ENCODE measurements around the gene L3MBTL3. TPM values are rescaled to one million over a fixed set of nuclear protein-coding genes. Genes with fewer than 3 reads are reported as not detected.

The L3MBTL3 gene
- total RNA-seq, 1 experiment from 2014 or later: 13.7 TPM

DNA sequence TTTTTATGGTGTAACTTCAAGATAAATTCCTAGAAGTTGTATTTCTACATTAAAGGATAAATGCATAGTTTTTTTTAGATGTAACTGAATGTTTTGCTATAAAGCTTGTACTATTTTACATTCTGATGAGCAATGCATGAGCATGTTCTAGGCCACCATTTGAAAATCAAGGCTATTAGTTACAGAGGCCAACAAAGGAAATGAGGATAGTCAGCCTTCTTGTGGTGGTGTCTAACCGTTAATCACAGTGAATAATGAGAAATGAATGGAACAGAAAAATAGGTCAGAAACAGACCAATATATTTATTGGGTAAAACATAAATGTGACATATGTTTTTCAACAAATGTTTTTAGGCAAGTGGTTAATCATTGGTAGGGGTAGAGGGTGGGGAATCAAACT, 37.6 kb upstream of the L3MBTL3 start (continued):
- TF ChIP-seq JUN (CRISPR knock-in tag; IDR thresholded peaks at IDR 0.05) (no peak), SMAD3 (CRISPR knock-in tag; IDR thresholded peaks at IDR 0.05; ENCODE audit: borderline replicate concordance) (no peak)
- TF ChIP-seq, protein P1, sequence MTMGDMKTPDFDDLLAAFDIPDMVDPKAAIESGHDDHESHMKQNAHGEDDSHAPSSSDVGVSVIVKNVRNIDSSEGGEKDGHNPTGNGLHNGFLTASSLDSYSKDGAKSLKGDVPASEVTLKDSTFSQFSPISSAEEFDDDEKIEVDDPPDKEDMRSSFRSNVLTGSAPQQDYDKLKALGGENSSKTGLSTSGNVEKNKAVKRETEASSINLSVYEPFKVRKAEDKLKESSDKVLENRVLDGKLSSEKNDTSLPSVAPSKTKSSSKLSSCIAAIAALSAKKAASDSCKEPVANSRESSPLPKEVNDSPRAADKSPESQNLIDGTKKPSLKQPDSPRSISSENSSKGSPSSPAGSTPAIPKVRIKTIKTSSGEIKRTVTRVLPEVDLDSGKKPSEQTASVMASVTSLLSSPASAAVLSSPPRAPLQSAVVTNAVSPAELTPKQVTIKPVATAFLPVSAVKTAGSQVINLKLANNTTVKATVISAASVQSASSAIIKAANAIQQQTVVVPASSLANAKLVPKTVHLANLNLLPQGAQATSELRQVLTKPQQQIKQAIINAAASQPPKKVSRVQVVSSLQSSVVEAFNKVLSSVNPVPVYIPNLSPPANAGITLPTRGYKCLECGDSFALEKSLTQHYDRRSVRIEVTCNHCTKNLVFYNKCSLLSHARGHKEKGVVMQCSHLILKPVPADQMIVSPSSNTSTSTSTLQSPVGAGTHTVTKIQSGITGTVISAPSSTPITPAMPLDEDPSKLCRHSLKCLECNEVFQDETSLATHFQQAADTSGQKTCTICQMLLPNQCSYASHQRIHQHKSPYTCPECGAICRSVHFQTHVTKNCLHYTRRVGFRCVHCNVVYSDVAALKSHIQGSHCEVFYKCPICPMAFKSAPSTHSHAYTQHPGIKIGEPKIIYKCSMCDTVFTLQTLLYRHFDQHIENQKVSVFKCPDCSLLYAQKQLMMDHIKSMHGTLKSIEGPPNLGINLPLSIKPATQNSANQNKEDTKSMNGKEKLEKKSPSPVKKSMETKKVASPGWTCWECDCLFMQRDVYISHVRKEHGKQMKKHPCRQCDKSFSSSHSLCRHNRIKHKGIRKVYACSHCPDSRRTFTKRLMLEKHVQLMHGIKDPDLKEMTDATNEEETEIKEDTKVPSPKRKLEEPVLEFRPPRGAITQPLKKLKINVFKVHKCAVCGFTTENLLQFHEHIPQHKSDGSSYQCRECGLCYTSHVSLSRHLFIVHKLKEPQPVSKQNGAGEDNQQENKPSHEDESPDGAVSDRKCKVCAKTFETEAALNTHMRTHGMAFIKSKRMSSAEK (CRISPR knock-in tag; IDR thresholded peaks at IDR 0.05; ENCODE audit: borderline replicate concordance): no peak
- TF ChIP-seq, protein P2, sequence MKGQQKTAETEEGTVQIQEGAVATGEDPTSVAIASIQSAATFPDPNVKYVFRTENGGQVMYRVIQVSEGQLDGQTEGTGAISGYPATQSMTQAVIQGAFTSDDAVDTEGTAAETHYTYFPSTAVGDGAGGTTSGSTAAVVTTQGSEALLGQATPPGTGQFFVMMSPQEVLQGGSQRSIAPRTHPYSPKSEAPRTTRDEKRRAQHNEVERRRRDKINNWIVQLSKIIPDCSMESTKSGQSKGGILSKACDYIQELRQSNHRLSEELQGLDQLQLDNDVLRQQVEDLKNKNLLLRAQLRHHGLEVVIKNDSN (CRISPR knock-in tag; IDR thresholded peaks at IDR 0.05): no peak

DNA sequence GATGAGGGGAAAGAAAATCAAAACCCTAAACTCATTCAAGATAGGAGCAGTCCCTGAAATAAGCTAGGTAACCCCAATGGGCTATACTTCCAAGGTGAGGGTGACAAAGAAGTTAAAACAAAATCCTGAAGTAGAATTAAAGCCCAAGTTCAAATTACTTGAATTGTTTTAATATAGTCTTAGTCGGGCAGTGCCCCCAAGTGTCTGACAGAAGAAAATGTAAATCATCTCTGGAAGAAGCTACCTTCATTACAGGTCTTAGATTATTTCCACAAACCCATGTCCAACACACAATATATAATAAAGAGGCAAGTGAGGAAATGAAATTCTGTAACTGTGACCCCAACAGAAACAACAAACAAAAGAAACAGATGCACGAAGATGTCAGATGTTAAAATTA, 36.8 kb upstream of the L3MBTL3 start:
- no peaks in the 10 kb centered on the region for H3K4me1 Mint-ChIP-seq
- no peaks in the 10 kb centered on the region for H3K27me3 Mint-ChIP-seq (ENCODE audit: low read depth)
- ATAC-seq: no peak
- DNase-seq (ENCODE audit: low spot score): no peak
- H3K4me3 Mint-ChIP-seq: no peak overlapping the region
- ChIA-PET CTCF (interaction anchor here (0.8 to 2.5 kb wide), 8 partner anchors 14 to 384 kb away, joined by 3 to 9 read pairs (median 4); no protein-coding TSS in a partner anchor), POLR2A (no interaction called here)
- H3K36me3 Mint-ChIP-seq: no peaks in the 10 kb centered on the region
- no peak for TF ChIP-seq FOXJ3 (CRISPR knock-in tag; IDR thresholded peaks at IDR 0.05; ENCODE audit: borderline replicate concordance)
- TF ChIP-seq, protein P3, sequence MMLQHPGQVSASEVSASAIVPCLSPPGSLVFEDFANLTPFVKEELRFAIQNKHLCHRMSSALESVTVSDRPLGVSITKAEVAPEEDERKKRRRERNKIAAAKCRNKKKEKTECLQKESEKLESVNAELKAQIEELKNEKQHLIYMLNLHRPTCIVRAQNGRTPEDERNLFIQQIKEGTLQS (CRISPR knock-in tag; conservative IDR thresholded peaks at IDR 0.05): no peak
- TF ChIP-seq OVOL2 (CRISPR knock-in tag; IDR thresholded peaks at IDR 0.05; ENCODE audit: borderline replicate concordance): no peak
- no peak for TF ChIP-seq ZNF671 (CRISPR knock-in tag; IDR thresholded peaks at IDR 0.05)
- TF ChIP-seq, protein P4, sequence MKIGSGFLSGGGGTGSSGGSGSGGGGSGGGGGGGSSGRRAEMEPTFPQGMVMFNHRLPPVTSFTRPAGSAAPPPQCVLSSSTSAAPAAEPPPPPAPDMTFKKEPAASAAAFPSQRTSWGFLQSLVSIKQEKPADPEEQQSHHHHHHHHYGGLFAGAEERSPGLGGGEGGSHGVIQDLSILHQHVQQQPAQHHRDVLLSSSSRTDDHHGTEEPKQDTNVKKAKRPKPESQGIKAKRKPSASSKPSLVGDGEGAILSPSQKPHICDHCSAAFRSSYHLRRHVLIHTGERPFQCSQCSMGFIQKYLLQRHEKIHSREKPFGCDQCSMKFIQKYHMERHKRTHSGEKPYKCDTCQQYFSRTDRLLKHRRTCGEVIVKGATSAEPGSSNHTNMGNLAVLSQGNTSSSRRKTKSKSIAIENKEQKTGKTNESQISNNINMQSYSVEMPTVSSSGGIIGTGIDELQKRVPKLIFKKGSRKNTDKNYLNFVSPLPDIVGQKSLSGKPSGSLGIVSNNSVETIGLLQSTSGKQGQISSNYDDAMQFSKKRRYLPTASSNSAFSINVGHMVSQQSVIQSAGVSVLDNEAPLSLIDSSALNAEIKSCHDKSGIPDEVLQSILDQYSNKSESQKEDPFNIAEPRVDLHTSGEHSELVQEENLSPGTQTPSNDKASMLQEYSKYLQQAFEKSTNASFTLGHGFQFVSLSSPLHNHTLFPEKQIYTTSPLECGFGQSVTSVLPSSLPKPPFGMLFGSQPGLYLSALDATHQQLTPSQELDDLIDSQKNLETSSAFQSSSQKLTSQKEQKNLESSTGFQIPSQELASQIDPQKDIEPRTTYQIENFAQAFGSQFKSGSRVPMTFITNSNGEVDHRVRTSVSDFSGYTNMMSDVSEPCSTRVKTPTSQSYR (CRISPR knock-in tag; IDR thresholded peaks at IDR 0.05): no peak
- no peak for TF ChIP-seq JAZF1 (CRISPR knock-in tag; IDR thresholded peaks at IDR 0.05)
- TF ChIP-seq ZNF317 (CRISPR knock-in tag; IDR thresholded peaks at IDR 0.05; ENCODE audit: borderline replicate concordance, low read depth): no peak
- no peak for TF ChIP-seq SOX15 (CRISPR knock-in tag; IDR thresholded peaks at IDR 0.05)
- TF ChIP-seq, protein P5, sequence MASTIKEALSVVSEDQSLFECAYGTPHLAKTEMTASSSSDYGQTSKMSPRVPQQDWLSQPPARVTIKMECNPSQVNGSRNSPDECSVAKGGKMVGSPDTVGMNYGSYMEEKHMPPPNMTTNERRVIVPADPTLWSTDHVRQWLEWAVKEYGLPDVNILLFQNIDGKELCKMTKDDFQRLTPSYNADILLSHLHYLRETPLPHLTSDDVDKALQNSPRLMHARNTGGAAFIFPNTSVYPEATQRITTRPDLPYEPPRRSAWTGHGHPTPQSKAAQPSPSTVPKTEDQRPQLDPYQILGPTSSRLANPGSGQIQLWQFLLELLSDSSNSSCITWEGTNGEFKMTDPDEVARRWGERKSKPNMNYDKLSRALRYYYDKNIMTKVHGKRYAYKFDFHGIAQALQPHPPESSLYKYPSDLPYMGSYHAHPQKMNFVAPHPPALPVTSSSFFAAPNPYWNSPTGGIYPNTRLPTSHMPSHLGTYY (CRISPR knock-in tag; IDR thresholded peaks at IDR 0.05): no peak
- TF ChIP-seq, protein P6, sequence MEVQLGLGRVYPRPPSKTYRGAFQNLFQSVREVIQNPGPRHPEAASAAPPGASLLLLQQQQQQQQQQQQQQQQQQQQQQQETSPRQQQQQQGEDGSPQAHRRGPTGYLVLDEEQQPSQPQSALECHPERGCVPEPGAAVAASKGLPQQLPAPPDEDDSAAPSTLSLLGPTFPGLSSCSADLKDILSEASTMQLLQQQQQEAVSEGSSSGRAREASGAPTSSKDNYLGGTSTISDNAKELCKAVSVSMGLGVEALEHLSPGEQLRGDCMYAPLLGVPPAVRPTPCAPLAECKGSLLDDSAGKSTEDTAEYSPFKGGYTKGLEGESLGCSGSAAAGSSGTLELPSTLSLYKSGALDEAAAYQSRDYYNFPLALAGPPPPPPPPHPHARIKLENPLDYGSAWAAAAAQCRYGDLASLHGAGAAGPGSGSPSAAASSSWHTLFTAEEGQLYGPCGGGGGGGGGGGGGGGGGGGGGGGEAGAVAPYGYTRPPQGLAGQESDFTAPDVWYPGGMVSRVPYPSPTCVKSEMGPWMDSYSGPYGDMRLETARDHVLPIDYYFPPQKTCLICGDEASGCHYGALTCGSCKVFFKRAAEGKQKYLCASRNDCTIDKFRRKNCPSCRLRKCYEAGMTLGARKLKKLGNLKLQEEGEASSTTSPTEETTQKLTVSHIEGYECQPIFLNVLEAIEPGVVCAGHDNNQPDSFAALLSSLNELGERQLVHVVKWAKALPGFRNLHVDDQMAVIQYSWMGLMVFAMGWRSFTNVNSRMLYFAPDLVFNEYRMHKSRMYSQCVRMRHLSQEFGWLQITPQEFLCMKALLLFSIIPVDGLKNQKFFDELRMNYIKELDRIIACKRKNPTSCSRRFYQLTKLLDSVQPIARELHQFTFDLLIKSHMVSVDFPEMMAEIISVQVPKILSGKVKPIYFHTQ (CRISPR knock-in tag; IDR thresholded peaks at IDR 0.05): no peak
- TF ChIP-seq, protein P7, sequence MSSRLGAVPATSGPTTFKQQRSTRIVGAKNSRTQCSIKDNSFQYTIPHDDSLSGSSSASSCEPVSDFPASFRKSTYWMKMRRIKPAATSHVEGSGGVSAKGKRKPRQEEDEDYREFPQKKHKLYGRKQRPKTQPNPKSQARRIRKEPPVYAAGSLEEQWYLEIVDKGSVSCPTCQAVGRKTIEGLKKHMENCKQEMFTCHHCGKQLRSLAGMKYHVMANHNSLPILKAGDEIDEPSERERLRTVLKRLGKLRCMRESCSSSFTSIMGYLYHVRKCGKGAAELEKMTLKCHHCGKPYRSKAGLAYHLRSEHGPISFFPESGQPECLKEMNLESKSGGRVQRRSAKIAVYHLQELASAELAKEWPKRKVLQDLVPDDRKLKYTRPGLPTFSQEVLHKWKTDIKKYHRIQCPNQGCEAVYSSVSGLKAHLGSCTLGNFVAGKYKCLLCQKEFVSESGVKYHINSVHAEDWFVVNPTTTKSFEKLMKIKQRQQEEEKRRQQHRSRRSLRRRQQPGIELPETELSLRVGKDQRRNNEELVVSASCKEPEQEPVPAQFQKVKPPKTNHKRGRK (CRISPR knock-in tag; IDR thresholded peaks at IDR 0.05; ENCODE audit: borderline replicate concordance): no peak
- TF ChIP-seq CREM (CRISPR knock-in tag; IDR thresholded peaks at IDR 0.05): no peak
- TF ChIP-seq, protein P8, sequence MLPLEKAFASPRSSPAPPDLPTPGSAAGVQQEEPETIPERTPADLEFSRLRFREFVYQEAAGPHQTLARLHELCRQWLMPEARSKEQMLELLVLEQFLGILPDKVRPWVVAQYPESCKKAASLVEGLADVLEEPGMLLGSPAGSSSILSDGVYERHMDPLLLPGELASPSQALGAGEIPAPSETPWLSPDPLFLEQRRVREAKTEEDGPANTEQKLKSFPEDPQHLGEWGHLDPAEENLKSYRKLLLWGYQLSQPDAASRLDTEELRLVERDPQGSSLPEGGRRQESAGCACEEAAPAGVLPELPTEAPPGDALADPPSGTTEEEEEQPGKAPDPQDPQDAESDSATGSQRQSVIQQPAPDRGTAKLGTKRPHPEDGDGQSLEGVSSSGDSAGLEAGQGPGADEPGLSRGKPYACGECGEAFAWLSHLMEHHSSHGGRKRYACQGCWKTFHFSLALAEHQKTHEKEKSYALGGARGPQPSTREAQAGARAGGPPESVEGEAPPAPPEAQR (CRISPR knock-in tag; IDR thresholded peaks at IDR 0.05): no peak
- H3K9me3 Mint-ChIP-seq: no peaks in the 10 kb centered on the region; the same call in 1 of the 2 replicates
- no peak overlapping the region for H3K27ac Mint-ChIP-seq
